Measurements from ENCODE around the gene EFCAB5. TPM values are rescaled to one million over a fixed set of nuclear protein-coding genes. Genes with fewer than 3 reads are reported as not detected.
"Not testable (repeated sequence)": the region's sequence is repeated elsewhere in the genome, so short reads cannot be mapped to it uniquely, and the experiment has no call there.

Gene EFCAB5
- total and polyA plus RNA-seq, 2 of the 13 experiments (the other 11 are each of a cell fraction or from before 2014, with no cell fraction given) = 0.15 TPM; not detected in 1

DNA sequence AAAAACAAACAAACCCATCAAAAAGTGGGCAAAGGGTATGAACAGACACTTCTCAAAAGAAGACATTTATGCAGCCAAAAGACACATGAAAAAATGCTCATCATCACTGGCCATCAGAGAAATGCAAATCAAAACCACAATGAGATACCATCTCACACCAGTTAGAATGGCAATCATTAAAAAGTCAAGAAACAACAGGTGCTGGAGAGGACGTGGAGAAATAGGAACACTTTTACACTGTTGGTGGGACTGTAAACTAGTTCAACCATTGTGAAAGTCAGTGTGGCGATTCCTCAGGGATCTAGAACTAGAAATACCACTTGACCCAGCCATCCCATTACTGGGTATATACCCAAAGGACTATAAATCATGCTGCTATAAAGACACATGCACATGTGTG, 83.9 kb downstream of the EFCAB5 start:
- POLR2A ChIA-PET; H4K20me1 ChIP-seq (ENCODE audit: insufficient read depth, low read length); H3K36me3 ChIP-seq (replicated peaks in 1 of 2; ENCODE audit: control insufficient read depth in 1 of 2, insufficient read depth in 2 of 2, low read length in 2 of 2); BruUV-seq (replicated peaks); ATAC-seq; H3K4me2 ChIP-seq (ENCODE audit: low read depth, low read length); H3K4me1 ChIP-seq (ENCODE audit: insufficient read depth, low read length); intact Hi-C loops (cut with micrococcal nuclease; ENCODE audit: unreplicated experiment); H3K4me3 ChIP-seq (replicated peaks in 1 of 3; ENCODE audit: insufficient read depth in 1 of 3, low read depth in 2 of 3, low read length in 3 of 3); H3K9me3 ChIP-seq (ENCODE audit: low read length); FAIRE-seq; DNase-seq (ENCODE audit: low spot score); H3K79me2 ChIP-seq (ENCODE audit: insufficient read depth, low read length); H3K9ac ChIP-seq (ENCODE audit: insufficient read depth, low read depth, low read length); H3K27me3 ChIP-seq (ENCODE audit: control insufficient read depth in 1 of 2, insufficient read depth in 2 of 2, low read length in 2 of 2); CTCF ChIA-PET (ENCODE audit: low intra/inter-chr PET ratio, low total read pairs); H3K27ac ChIP-seq (ENCODE audit: extremely low read length, insufficient read depth, low read length); H2AFZ ChIP-seq (ENCODE audit: low read length): not testable (repeated sequence)
- WGBS (ENCODE audit: low lambda C conversion rate) = 0% methylated on average over 2 of the region's 2 CpGs
- in situ Hi-C loops (cut with HindIII; ENCODE audit: extremely low pct_ligation_motif_present, low pct_unique_long_range_greater_than_20kb) = loop anchor here (5.0 kb wide), 1 partner anchor 72 kb away; no protein-coding TSS in a partner anchor

DNA sequence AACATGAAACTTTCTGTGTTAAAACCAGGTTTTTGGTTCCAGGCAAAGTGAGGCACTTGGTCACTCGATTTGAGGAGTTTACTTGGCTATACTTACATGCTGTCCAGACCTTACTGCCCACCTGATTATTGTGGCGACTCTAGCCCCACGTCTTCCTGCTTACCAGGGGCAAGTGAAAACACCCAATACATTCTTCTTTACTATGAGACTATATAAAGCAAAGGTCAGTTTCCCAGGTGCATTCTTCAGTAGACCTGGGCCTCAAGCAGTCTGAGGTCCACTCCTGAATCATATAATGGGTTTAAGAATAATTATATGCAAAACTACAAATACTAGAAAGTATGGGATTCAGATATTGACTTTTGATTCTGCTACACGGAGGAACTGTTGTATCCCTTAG, 86.2 kb downstream of the EFCAB5 start:
- Histone ChIP-seq H3K4me2 (ENCODE audit: low read depth, low read length) (no peak overlapping the region), H3K9ac (ENCODE audit: insufficient read depth, low read depth, low read length) (no peak overlapping the region), H3K9me3 (ENCODE audit: low read length) (no peaks in the 10 kb centered on the region), H2AFZ (ENCODE audit: low read length) (no peak overlapping the region), H4K20me1 (ENCODE audit: insufficient read depth, low read length) (no peaks in the 10 kb centered on the region), H3K4me1 (ENCODE audit: insufficient read depth, low read length) (no peaks in the 10 kb centered on the region), H3K4me3 (replicated peaks in 1 of 3; ENCODE audit: insufficient read depth in 1 of 3, low read depth in 2 of 3, low read length in 3 of 3) (no peak overlapping the region), H3K27ac (ENCODE audit: extremely low read length, insufficient read depth, low read length) (no peak overlapping the region), H3K79me2 (ENCODE audit: insufficient read depth, low read length) (no peaks in the 10 kb centered on the region), H3K36me3 (replicated peaks in 1 of 2; ENCODE audit: control insufficient read depth in 1 of 2, insufficient read depth in 2 of 2, low read length in 2 of 2) (no peaks in the 10 kb centered on the region), H3K27me3 (ENCODE audit: control insufficient read depth in 1 of 2, insufficient read depth in 2 of 2, low read length in 2 of 2) (peaks cover 0 to 3% of the 10 kb centered on the region in 2 experiments; a peak in 2 of 5 replicates)
- ChIA-PET CTCF (ENCODE audit: low intra/inter-chr PET ratio, low total read pairs) (interaction anchor here (2.9 kb wide), 1 partner anchor 65 kb away, joined by 20 read pairs; no protein-coding TSS in a partner anchor), POLR2A (no interaction called here)
- intact Hi-C loops (cut with micrococcal nuclease; ENCODE audit: unreplicated experiment) = no loop called here
- DNase-seq (ENCODE audit: low spot score) (no peak), FAIRE-seq (no peak), ATAC-seq (no peak)
- WGBS (ENCODE audit: low lambda C conversion rate) = 11% methylated on average over 4 of the region's 4 CpGs
- TF ChIP-seq ZNF331 (CRISPR knock-in tag; IDR thresholded peaks at IDR 0.05) (no peak), TOE1 (CRISPR knock-in tag; IDR thresholded peaks at IDR 0.05) (no peak), SMARCC2 (IDR thresholded peaks at IDR 0.05) (no peak), KLF6 (CRISPR knock-in tag; IDR thresholded peaks at IDR 0.05) (no peak)
- in situ Hi-C loops (cut with HindIII; ENCODE audit: extremely low pct_ligation_motif_present, low pct_unique_long_range_greater_than_20kb) = loop anchor here (5.0 kb wide), 1 partner anchor 70 kb away; no protein-coding TSS in a partner anchor
- BruUV-seq (replicated peaks) = no TSS peak
